GM12878 (cell line): Measurements from ENCODE around the gene RECQL5. TPM values are rescaled to one million over a fixed set of nuclear protein-coding genes. Genes with fewer than 3 reads are reported as not detected.

Experiments
- ATAC-seq: fragments of 200-7000 bp; cut with Tn5 transposase; 3 replicates; pipeline ENCODE4 v1.9.1; 2020; ENCODE audit warnings: mild to moderate bottlenecking, moderate library complexity
- BruUV-seq: library from RNA; stranded (reverse); fragments of 400-500 nt; replicated peaks from 2 replicates; lab custom pipeline; 2021; lab: Mats Ljungman, UMichigan
- CTCF ChIA-PET: fragments of 300-600 bp; sonication (Branson Sonifier 250); formaldehyde crosslinking; extraction: SDS; loops from one replicate; lab custom pipeline; 2021; ENCODE audit warnings: inconsistent platforms; lab: Yijun Ruan, JAX
- POLR2A ChIA-PET: fragments of 350-600 bp; formaldehyde crosslinking; extraction: SDS; loops from one replicate; lab custom pipeline; 2021; ENCODE audit warnings: inconsistent platforms; lab: Charles Lee
- RAD21 ChIA-PET: fragments of 300-600 bp; sonication (Branson Sonifier 250); formaldehyde crosslinking; loops from one replicate; lab custom pipeline; 2023; ENCODE audit warnings: antibody characterized with exemption; ENCODE audit not compliant: unreplicated experiment; lab: Charles Lee
- SMC1A ChIA-PET: fragments of 300-600 bp; sonication (Branson Sonifier 250); formaldehyde crosslinking; loops from one replicate; lab custom pipeline; 2023; ENCODE audit not compliant: unreplicated experiment, uncharacterized antibody; lab: Charles Lee
- DNase-seq: peaks from one replicate; pipeline ENCODE4 v3.0.0-alpha.2; 2011; ENCODE audit warnings: low read depth, low spot score
- FAIRE-seq: peaks from 3 replicates; lab custom pipeline; 2011; peaks lifted over from hg19 to GRCh38; lab: Jason Lieb, UNC
- H2AFZ ChIP-seq: 2 replicates; pipeline ENCODE4 v1.6.0; 2011; ENCODE audit warnings: low read depth, low read length, control low read depth; ENCODE audit not compliant: control insufficient read depth
- H3K27ac ChIP-seq: 2 replicates; pipeline ENCODE4 v1.5.1; 2011; ENCODE audit warnings: control low read depth; ENCODE audit not compliant: control insufficient read depth, insufficient read depth
- H3K27me3 ChIP-seq, 2 experiments: replicated peaks in 1 of 2; 2 replicates each; pipeline versions ENCODE4 v1.6.0 to v1.6.1; 2011; ENCODE audit warnings: low read length in 1 of 2; ENCODE audit not compliant: control insufficient read depth in 2 of 2, insufficient read depth in 2 of 2
- H3K36me3 ChIP-seq, 2 experiments: 2 replicates each; pipeline ENCODE4 v1.5.1; 2011; ENCODE audit warnings: low read length in 1 of 2; ENCODE audit not compliant: control insufficient read depth in 2 of 2, insufficient read depth in 2 of 2
- H3K4me1 ChIP-seq: 2 replicates; pipeline ENCODE4 v1.6.1; 2011; ENCODE audit warnings: mild to moderate bottlenecking, low read length, moderate library complexity, mixed read lengths; ENCODE audit not compliant: control insufficient read depth, insufficient read depth
- H3K4me2 ChIP-seq: 2 replicates; pipeline ENCODE4 v1.6.0; 2011; ENCODE audit warnings: control low read depth; ENCODE audit not compliant: control insufficient read depth, insufficient read depth
- H3K4me3 ChIP-seq: fragments of 200-600 bp; sonication (generic); 2 replicates; pipeline ENCODE4 v1.5.1; 2016
- H3K79me2 ChIP-seq: 2 replicates; pipeline ENCODE4 v1.6.0; 2011; ENCODE audit warnings: low read length; ENCODE audit not compliant: control insufficient read depth, insufficient read depth
- H3K9ac ChIP-seq: 2 replicates; pipeline ENCODE4 v1.8.0; 2011; ENCODE audit warnings: low read length, control low read depth, mixed read lengths; ENCODE audit not compliant: control insufficient read depth, insufficient read depth
- H3K9me3 ChIP-seq: replicated peaks from 3 replicates; pipeline ENCODE4 v1.5.1; 2011; ENCODE audit warnings: mild to moderate bottlenecking, low read length; ENCODE audit not compliant: control insufficient read depth, insufficient read depth
- H4K20me1 ChIP-seq: 2 replicates; pipeline ENCODE4 v1.6.0; 2011; ENCODE audit not compliant: control insufficient read depth, insufficient read depth
- CBX5 ChIP-seq: sonication (generic); IDR thresholded peaks from 2 replicates; pipeline ENCODE4 v1.6.1; 2016; ENCODE audit warnings: low read depth, moderate library complexity, mild to moderate bottlenecking, inconsistent platforms
- JUNB ChIP-seq: IDR thresholded peaks from 2 replicates; pipeline ENCODE4 v1.6.1; 2016; ENCODE audit warnings: antibody characterized with exemption, mild to moderate bottlenecking
- LARP7 ChIP-seq: fragments of 450-650 bp; IDR thresholded peaks from 2 replicates; pipeline ENCODE4 v1.6.1; 2017; ENCODE audit warnings: mild to moderate bottlenecking
- POLR2AphosphoS5 ChIP-seq: IDR thresholded peaks from 2 replicates; pipeline ENCODE4 v1.6.1; 2011; ENCODE audit warnings: mild to moderate bottlenecking, low read length, inconsistent platforms
- SMAD5 ChIP-seq: IDR thresholded peaks from 2 replicates; pipeline ENCODE4 v1.6.1; 2016; ENCODE audit warnings: antibody characterized with exemption, low read depth
- SUZ12 ChIP-seq: fragments of 200-600 bp; sonication (generic); IDR thresholded peaks from one replicate; pipeline ENCODE4 v1.6.1; 2018; ENCODE audit warnings: antibody characterized with exemption, mild to moderate bottlenecking; ENCODE audit not compliant: unreplicated experiment
- YY1 ChIP-seq: IDR thresholded peaks from 2 replicates; pipeline ENCODE4 v1.6.1; 2011; ENCODE audit warnings: low read depth, mild to moderate bottlenecking, low read length
- ZNF217 ChIP-seq: fragments of 450-650 bp; IDR thresholded peaks from 2 replicates; pipeline ENCODE4 v1.6.1; 2017; ENCODE audit warnings: antibody characterized with exemption, mild to moderate bottlenecking
- ZZZ3 ChIP-seq: IDR thresholded peaks from 2 replicates; pipeline ENCODE4 v1.6.1; 2011; ENCODE audit warnings: low read depth; ENCODE audit not compliant: control insufficient read depth, insufficient read length
- WGBS: methylation state at CpG from one replicate; pipeline ENCODE4 v1.1.6; 2016; ENCODE audit warnings: low lambda C conversion rate; ENCODE audit not compliant: insufficient replicate concordance, insufficient coverage; ENCODE audit errors: missing lambda C conversion rate; 5-methylcytosine and 5-hydroxymethylcytosine counted together
- in situ Hi-C: fragments of 300-500 bp; cut with MboI; formaldehyde crosslinking; loops from 9 replicates; pipeline ENCODE4 v1.14.3; 2018; ENCODE audit warnings: mixed read lengths
- intact Hi-C: fragments of 100-400 bp; cut with micrococcal nuclease; formaldehyde crosslinking; loops from one replicate; pipeline ENCODE4 v1.14.2; 2022; ENCODE audit not compliant: unreplicated experiment
- polyA plus RNA-seq, 11 experiments: library from polyadenylated mRNA; depleted of rRNA in 4 of 11; unstranded in 6 of 11; stranded (reverse) in 5 of 11; fragments of >200 nt; fragmentation: Nextera tagmentation in 4 of 11; fragmentation: Illumina TruSeq in 1 of 11; extraction: Ambion mirVana in 4 of 11; extraction: Trizol in 1 of 11; gene quantifications; 1 replicate in 1 of 11; 2 replicates in 10 of 11; pipeline versions ENCODE4 v1.2.1 to v1.2.3, GENCODE V29; 2011 to 2016; ENCODE audit warnings: inconsistent platforms in 2 of 11, missing spikeins in 2 of 11, low read depth in 1 of 11
- total RNA-seq, 4 experiments: library from RNA; depleted of rRNA in 3 of 4; stranded (reverse); fragments of >200 nt in 3 of 4; fragmentation: Illumina TruSeq in 1 of 4; extraction: Trizol in 1 of 4; gene quantifications; 2 replicates each; pipeline versions ENCODE4 v1.2.1 to v1.2.3, GENCODE V29; 2013 to 2021
- TF ChIP-seq, protein P1 (sequence below): fragments of 450-650 bp; IDR thresholded peaks from 2 replicates; pipeline ENCODE4 v1.6.1; 2014; ENCODE audit warnings: mild to moderate bottlenecking
- TF ChIP-seq, protein P2 (sequence below): IDR thresholded peaks from 2 replicates; pipeline ENCODE4 v1.6.1; 2012; ENCODE audit warnings: low read depth, low read length, improper control_type of control experiment
- TF ChIP-seq, protein P3 (sequence below): fragments of 450-650 bp; IDR thresholded peaks from 2 replicates; pipeline ENCODE4 v1.6.1; 2017; ENCODE audit warnings: mild to moderate bottlenecking

Gene RECQL5
- total and polyA plus RNA-seq, 10 of the 15 experiments (the other 5 are each of a cell fraction or from before 2014, with no cell fraction given) = 3.6 to 30.6 (median 20.1) TPM

DNA sequence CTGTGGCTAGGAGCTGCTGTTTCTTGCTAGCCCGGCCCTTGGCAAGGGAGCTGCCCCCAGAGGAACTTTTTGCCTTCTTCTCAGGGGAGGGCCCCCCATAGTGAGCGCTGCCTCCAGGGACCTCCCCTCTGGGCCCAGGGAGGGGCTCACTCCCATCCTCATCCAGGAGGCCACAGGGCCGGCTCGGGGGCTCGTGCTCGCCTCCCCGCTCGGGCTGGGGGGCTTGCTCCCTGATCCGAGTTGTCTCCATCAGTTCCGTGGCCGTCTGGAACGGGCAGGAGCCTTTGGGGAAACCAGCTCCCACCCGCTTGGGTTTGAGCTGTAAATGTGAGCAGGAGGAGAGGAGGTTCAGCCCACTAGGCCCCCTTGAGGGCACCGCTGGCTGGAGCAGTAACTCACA lies 37.8 kb downstream of the RECQL5 start:
- Histone ChIP-seq H3K27me3 (no peaks in the 10 kb centered on the region), H3K79me2 (no peaks in the 10 kb centered on the region), H3K36me3 (peaks cover 0 to 2% of the 10 kb centered on the region in 2 experiments; a peak in 2 of 4 replicates), H3K4me2 (no peak overlapping the region), H2AFZ (no peak overlapping the region), H3K27ac (no peak overlapping the region), H3K4me1 (peaks cover 8% of the 10 kb centered on the region), H4K20me1 (no peaks in the 10 kb centered on the region), H3K9ac (no peak overlapping the region), H3K4me3 (no peak overlapping the region), H3K9me3 (no peaks in the 10 kb centered on the region)
- ChIA-PET POLR2A (no interaction called here), SMC1A (no interaction called here), RAD21 (interaction anchor here (0.6 to 6.3 kb wide), 2 partner anchors 119 to 124 kb away, joined by 3 to 148 read pairs; no protein-coding TSS in a partner anchor), CTCF (interaction anchor here (0.6 to 13.0 kb wide), 5 partner anchors 24 to 124 kb away, joined by 3 to 349 read pairs (median 8); a partner anchor contains a TSS)
- DNase-seq (no peak), ATAC-seq (no peak), FAIRE-seq (no peak)
- intact Hi-C loops (no loop called here), in situ Hi-C loops (no loop called here)
- 79% methylated on average over 14 of the region's 14 CpGs for WGBS
- no peak for TF ChIP-seq JUNB
- no peak for TF ChIP-seq ZNF217
- TF ChIP-seq YY1 = no peak
- TF ChIP-seq, protein P1, sequence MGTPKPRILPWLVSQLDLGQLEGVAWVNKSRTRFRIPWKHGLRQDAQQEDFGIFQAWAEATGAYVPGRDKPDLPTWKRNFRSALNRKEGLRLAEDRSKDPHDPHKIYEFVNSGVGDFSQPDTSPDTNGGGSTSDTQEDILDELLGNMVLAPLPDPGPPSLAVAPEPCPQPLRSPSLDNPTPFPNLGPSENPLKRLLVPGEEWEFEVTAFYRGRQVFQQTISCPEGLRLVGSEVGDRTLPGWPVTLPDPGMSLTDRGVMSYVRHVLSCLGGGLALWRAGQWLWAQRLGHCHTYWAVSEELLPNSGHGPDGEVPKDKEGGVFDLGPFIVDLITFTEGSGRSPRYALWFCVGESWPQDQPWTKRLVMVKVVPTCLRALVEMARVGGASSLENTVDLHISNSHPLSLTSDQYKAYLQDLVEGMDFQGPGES = no peak
- TF ChIP-seq, protein P2, sequence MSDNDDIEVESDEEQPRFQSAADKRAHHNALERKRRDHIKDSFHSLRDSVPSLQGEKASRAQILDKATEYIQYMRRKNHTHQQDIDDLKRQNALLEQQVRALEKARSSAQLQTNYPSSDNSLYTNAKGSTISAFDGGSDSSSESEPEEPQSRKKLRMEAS = no peak
- TF ChIP-seq SMAD5 = no peak
- TF ChIP-seq, protein P3, sequence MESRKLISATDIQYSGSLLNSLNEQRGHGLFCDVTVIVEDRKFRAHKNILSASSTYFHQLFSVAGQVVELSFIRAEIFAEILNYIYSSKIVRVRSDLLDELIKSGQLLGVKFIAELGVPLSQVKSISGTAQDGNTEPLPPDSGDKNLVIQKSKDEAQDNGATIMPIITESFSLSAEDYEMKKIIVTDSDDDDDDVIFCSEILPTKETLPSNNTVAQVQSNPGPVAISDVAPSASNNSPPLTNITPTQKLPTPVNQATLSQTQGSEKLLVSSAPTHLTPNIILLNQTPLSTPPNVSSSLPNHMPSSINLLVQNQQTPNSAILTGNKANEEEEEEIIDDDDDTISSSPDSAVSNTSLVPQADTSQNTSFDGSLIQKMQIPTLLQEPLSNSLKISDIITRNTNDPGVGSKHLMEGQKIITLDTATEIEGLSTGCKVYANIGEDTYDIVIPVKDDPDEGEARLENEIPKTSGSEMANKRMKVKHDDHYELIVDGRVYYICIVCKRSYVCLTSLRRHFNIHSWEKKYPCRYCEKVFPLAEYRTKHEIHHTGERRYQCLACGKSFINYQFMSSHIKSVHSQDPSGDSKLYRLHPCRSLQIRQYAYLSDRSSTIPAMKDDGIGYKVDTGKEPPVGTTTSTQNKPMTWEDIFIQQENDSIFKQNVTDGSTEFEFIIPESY = no peak
- TF ChIP-seq LARP7 = no peak
- no peak for TF ChIP-seq CBX5
- no peak for TF ChIP-seq POLR2AphosphoS5
- no peak for TF ChIP-seq SUZ12
- TF ChIP-seq ZZZ3 = no peak
- no TSS peak for BruUV-seq
